Adrenal gland (tissue), 12 donors: ENCODE results near the gene MYLK3. TPM values are rescaled to one million over a fixed set of nuclear protein-coding genes. Genes with fewer than 3 reads are reported as not detected.

Experiments used
- DNase-seq, 7 donors: peaks; one replicate each; pipeline ENCODE4 v3.0.0-alpha.2; 2019 to 2020
- H3K27ac ChIP-seq, 5 donors: fragments of 200-600 bp; sonication (generic) in 4 of 5; 1 replicate in 3 of 5; 2 replicates in 2 of 5; pipeline versions ENCODE4 v1.5.1 to v1.8.0; 2016 to 2020; ENCODE audit warnings: mild to moderate bottlenecking in 1 of 5
- H3K27me3 ChIP-seq: fragments of 200-600 bp; 2 replicates; pipeline ENCODE4 v1.8.0; 2021
- H3K36me3 ChIP-seq, 2 donors: fragments of 200-600 bp; replicated peaks in 1 of 2; 1 replicate in 1 of 2; 2 replicates in 1 of 2; pipeline versions ENCODE4 v1.5.1 to v1.8.0; 2018 to 2022
- H3K4me1 ChIP-seq, 2 donors: fragments of 200-600 bp; replicated peaks in 1 of 2; 1 replicate in 1 of 2; 2 replicates in 1 of 2; pipeline versions ENCODE4 v1.5.1 to v1.8.0; 2018 to 2021
- H3K4me3 ChIP-seq, 4 donors: fragments of 200-600 bp; sonication (generic) in 3 of 4; one replicate each; pipeline ENCODE4 v1.5.1; 2016 to 2018
- H3K9me3 ChIP-seq, 3 donors: fragments of 200-600 bp; sonication (generic) in 1 of 3; replicated peaks in 1 of 3; 1 replicate in 2 of 3; 2 replicates in 1 of 3; pipeline versions ENCODE4 v1.5.1 to v1.8.0; 2016 to 2021
- POLR2A ChIP-seq, 2 donors: fragments of 450-650 bp; IDR thresholded peaks; one replicate each; pipeline ENCODE4 v1.6.1; 2017; ENCODE audit warnings: antibody characterized with exemption in 2 of 2, mild to moderate bottlenecking in 2 of 2, moderate library complexity in 1 of 2
- WGBS, 4 donors: extraction: QIAGEN DNeasy Blood & Tissue Kit in 2 of 4; methylation state at CpG; one replicate each; pipeline versions ENCODE4 v1.1.5 to v1.1.7; 2013 to 2017; 5-methylcytosine and 5-hydroxymethylcytosine counted together
- intact Hi-C, 2 donors: fragments of 100-400 bp; cut with DNase I; formaldehyde crosslinking; loops; one replicate each; pipeline versions ENCODE4 v1.14.1 to v1.15.0; 2022 to 2023
- polyA plus RNA-seq, 3 donors: library from polyadenylated mRNA; stranded (reverse); fragments of 200-250 nt in 2 of 3; fragments of 350-450 nt in 1 of 3; fragmentation: Illumina TruSeq in 1 of 3; extraction: RNeasy Lipid Tissue Mini Kit (QIAGEN cat#74804) in 1 of 3; gene quantifications; one replicate each; pipeline ENCODE4 v1.2.3, GENCODE V29; 2013 to 2014
- total RNA-seq, 9 donors: library from RNA; depleted of rRNA in 4 of 9; stranded (reverse); fragments of >200 nt in 4 of 9; fragments of 120-200 nt in 1 of 9; fragmentation: NEBNext Ultra II Directional in 1 of 9; extraction: Animal tissue kit (Norgen Biotek cat#: 25700) in 1 of 9; gene quantifications; one replicate each; pipeline versions ENCODE4 v1.1.0 to v1.2.4, GENCODE V29; 2013 to 2023
- TF ChIP-seq, protein P1 (sequence below), 6 experiments: fragments of 450-650 bp in 4 of 6; fragments of 200-600 bp in 2 of 6; sonication (generic) in 1 of 6; IDR thresholded peaks; 1 replicate in 5 of 6; 2 replicates in 1 of 6; pipeline versions ENCODE4 v1.5.1 to v1.8.0; 2016 to 2021; ENCODE audit warnings: antibody characterized with exemption in 6 of 6, mild to moderate bottlenecking in 2 of 6, moderate library complexity in 1 of 6
- donor health status: healthy with polysubstance abuse.
- donor health status: Bipolar disorder and iron deficiency.
- donor health status: DM: yes; HTN: yes; CAD: no.
- donor health status: DM: no; HTN: no; CAD: no.
- donor health status: DM: no; HTN: no; CAD: no.
- donor health status: DM: yes; HTN: yes; CAD: no.

Gene MYLK3
- total and polyA plus RNA-seq, 12 donors: 0.10 to 3.9 (median 0.68) TPM

DNA sequence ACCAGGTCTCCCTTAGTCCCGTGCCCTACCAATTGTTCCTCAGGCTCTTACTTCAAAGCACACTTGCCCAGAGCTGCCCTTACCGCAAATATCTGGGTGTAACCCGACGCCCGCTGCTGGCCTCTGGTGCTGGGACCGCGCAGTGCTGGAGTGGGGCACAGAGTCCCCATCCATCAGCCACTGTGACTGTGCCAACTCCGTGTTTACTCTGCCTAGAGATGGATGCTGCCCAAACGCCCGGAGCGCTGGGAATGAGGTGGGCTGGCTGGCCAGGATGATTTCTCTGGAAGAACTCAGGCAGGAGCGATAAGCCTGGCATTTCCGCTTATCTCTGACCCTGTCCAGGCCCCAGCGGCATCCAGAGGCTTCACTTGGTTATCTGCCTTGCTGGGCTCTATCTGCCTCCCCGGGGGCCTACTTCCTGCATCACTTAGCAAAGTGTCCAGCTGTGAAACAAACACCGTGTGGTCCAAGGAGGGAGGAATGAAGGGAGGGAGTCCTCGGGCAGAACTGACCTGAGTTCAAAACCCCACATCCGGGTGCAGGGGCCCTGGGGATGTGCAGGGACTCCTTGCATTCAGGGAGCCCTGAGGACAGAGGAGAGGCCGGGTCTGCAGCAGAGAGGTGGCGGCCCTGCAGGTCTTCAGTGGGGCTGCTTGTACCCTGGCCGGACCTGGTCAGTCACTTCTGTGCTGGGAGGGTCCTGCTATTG is 9.4 kb upstream of the MYLK3 start:
- peak in 1 of 7 donors; percentile 56 for DNase-seq
- 43 to 61% (median 48%) methylated on average over 17 to 21 of the region's 21 CpGs for WGBS, 4 donors
- Histone ChIP-seq H3K36me3 (no peaks in the 10 kb centered on the region), H3K9me3 (no peaks in the 10 kb centered on the region), H3K27me3 (no peaks in the 10 kb centered on the region), H3K27ac (no peak overlapping the region), H3K4me1 (no peaks in the 10 kb centered on the region), H3K4me3 (no peak overlapping the region)
- intact Hi-C loops: no loop called here
- TF ChIP-seq POLR2A (IDR thresholded peaks at IDR 0.05): no peak
- TF ChIP-seq, protein P1, sequence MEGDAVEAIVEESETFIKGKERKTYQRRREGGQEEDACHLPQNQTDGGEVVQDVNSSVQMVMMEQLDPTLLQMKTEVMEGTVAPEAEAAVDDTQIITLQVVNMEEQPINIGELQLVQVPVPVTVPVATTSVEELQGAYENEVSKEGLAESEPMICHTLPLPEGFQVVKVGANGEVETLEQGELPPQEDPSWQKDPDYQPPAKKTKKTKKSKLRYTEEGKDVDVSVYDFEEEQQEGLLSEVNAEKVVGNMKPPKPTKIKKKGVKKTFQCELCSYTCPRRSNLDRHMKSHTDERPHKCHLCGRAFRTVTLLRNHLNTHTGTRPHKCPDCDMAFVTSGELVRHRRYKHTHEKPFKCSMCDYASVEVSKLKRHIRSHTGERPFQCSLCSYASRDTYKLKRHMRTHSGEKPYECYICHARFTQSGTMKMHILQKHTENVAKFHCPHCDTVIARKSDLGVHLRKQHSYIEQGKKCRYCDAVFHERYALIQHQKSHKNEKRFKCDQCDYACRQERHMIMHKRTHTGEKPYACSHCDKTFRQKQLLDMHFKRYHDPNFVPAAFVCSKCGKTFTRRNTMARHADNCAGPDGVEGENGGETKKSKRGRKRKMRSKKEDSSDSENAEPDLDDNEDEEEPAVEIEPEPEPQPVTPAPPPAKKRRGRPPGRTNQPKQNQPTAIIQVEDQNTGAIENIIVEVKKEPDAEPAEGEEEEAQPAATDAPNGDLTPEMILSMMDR (IDR thresholded peaks at IDR 0.05): no peak

DNA sequence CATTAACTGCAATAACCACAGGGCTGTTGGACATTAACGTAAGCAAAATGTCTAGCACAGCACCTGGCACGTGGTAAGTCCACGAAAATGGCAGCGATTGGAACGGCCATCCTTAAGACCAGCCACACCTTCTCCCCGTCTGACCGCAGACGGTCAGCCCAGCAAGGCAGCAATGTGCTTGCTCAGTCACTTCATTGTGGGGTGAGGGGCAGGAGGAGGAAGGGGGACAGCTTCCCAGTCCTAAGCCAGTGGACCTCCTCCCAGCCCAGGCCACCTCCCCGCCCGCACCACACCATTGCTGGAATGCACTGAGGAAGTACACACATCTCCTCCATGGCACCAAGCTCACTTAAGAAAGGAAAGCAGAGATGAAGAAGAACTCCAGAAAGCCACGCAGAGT is 8.6 kb upstream of the MYLK3 start:
- Histone ChIP-seq H3K9me3 (no peaks in the 10 kb centered on the region), H3K27me3 (no peaks in the 10 kb centered on the region), H3K4me3 (no peak overlapping the region), H3K36me3 (no peaks in the 10 kb centered on the region), H3K4me1 (no peaks in the 10 kb centered on the region), H3K27ac (no peak overlapping the region)
- intact Hi-C loops: no loop called here
- 87 to 94% (median 89%) methylated on average over 10 to 11 of the region's 11 CpGs for WGBS, 4 donors
- no peak for DNase-seq
- TF ChIP-seq, protein P1 (IDR thresholded peaks at IDR 0.05): no peak
- TF ChIP-seq POLR2A (IDR thresholded peaks at IDR 0.05): no peak

DNA sequence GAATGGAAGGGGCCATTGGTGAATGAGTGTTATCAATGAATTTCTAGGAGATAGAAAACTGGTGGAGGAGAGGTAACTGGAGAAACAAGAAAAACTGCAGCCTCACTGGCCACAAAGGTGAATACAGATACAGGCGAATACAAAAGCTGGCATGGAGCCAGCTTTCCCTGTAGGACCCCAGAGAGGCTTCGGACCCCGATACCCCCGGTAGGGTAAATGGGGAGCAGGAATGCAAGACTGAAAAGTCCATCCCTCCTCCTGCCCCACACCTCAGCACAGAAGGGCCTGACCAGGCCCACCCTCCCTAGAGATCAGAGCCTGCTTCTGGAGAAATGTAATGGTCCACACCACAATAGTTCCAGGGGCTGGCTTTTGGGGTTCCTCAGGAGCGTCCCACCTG is 4.9 kb upstream of the MYLK3 start:
- H3K27me3 ChIP-seq: no peaks in the 10 kb centered on the region
- H3K27ac ChIP-seq: no peak overlapping the region
- H3K4me3 ChIP-seq: no peak overlapping the region
- H3K36me3 ChIP-seq: no peaks in the 10 kb centered on the region
- intact Hi-C loops: no loop called here
- no peak for DNase-seq
- TF ChIP-seq, protein P1 (IDR thresholded peaks at IDR 0.05): no peak
- no peak for TF ChIP-seq POLR2A (IDR thresholded peaks at IDR 0.05)
- H3K4me1 ChIP-seq: peaks cover 6 to 8% of the 10 kb centered on the region in 2 donors
- 68 to 84% (median 79%) methylated on average over 5 of the region's 5 CpGs for WGBS, 4 donors
- H3K9me3 ChIP-seq: no peaks in the 10 kb centered on the region

DNA sequence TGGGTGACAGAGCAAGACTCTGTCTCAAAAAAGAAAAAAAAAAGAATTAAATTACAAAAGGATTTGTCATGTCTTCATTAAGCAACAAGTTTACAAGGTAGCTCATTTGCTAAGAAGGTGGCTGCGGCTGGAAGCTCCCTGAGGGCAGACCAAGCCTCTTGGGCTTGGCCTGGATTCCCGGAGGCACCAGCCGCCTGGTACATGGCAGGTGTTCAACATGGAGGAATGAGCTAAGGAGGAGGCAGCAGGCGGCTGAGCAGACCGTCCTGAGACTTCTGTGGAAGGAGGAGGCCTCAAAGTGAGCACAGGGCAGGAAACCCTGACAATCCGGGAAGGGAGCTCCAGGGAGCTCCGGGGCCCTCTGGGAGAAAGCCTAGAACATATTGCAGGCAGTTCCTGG is 3.2 kb upstream of the MYLK3 start:
- no peak for DNase-seq
- no peak overlapping the region for H3K4me3 ChIP-seq
- WGBS, 4 donors: 82 to 93% (median 91%) methylated on average over 7 of the region's 7 CpGs
- no peaks in the 10 kb centered on the region for H3K27me3 ChIP-seq
- H3K27ac ChIP-seq: no peak overlapping the region
- no peaks in the 10 kb centered on the region for H3K9me3 ChIP-seq
- intact Hi-C loops: no loop called here
- TF ChIP-seq, protein P1 (IDR thresholded peaks at IDR 0.05): no peak
- no peak for TF ChIP-seq POLR2A (IDR thresholded peaks at IDR 0.05)
- no peaks in the 10 kb centered on the region for H3K36me3 ChIP-seq
- peaks cover 6 to 8% of the 10 kb centered on the region in 2 donors for H3K4me1 ChIP-seq
